ELR (cell line): ENCODE data around the gene MYBL2.

Experiments
- DNase-seq: peaks from one replicate; pipeline ENCODE4 v3.0.0-alpha.2; 2015; ENCODE audit warnings: low read depth

The MYBL2 gene

GRCh38 chr20:43682446-43682845, 15.5 kb downstream of the MYBL2 start:
- DNase-seq, result no peak

DNA sequence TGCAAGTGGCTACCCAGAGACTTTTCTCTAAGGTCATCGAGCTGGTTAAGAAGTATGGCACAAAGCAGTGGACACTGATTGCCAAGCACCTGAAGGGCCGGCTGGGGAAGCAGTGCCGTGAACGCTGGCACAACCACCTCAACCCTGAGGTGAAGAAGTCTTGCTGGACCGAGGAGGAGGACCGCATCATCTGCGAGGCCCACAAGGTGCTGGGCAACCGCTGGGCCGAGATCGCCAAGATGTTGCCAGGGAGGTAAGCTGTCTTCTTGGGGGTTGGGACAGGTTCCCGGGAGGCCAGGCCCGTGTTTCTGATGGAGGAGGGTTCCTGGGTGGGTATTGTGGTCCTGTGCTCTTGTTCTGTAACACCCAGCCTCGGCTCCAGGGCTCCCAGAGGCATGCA, 19.9 kb downstream of the MYBL2 start:
- no peak for DNase-seq

- DNase-seq, result no peak
These were observed 22.3 kb downstream of the MYBL2 start for GRCh38 chr20:43689165-43689564.

- DNase-seq, result no peak
These were observed 24.2 kb downstream of the MYBL2 start for GRCh38 chr20:43690943-43691598.

GRCh38 chr20:43691928-43692524, 25.1 kb downstream of the MYBL2 start:
- peak; percentile 72 for DNase-seq

GRCh38 chr20:43694763-43695162, 27.8 kb downstream of the MYBL2 start:
- no peak for DNase-seq

- no peak for DNase-seq
These were observed 28.7 kb downstream of the MYBL2 start for GRCh38 chr20:43695571-43695970.

GRCh38 chr20:43699941-43700565, 33.1 kb downstream of the MYBL2 start:
- no peak for DNase-seq

GRCh38 chr20:43700627-43701026, 33.7 kb downstream of the MYBL2 start:
- DNase-seq, result no peak

- DNase-seq, result no peak
These were observed 35.6 kb downstream of the MYBL2 start for GRCh38 chr20:43702502-43702901.

- no peak for DNase-seq
These were observed 43.6 kb downstream of the MYBL2 start for GRCh38 chr20:43710370-43711044.

- no peak for DNase-seq
These were observed 44.3 kb downstream of the MYBL2 start for GRCh38 chr20:43711098-43711654.

DNA sequence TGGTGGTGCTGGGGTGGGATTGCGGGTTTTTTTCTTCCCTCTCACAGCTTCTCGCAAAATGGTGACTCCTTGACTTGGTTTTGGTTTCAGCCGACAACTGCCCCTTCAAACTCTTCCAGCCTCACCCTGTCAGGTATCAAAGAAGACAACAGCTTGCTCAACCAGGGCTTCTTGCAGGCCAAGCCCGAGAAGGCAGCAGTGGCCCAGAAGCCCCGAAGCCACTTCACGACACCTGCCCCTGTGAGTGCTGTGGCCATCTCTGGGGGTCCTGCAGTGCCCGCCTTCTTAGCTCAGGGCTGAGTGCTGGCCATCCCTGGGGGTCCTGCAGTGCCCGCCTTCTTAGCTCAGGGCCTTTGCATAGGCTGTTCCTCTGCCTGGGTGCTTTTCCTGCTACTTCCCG, 48.1 kb downstream of the MYBL2 start:
- DNase-seq, result no peak

DNA sequence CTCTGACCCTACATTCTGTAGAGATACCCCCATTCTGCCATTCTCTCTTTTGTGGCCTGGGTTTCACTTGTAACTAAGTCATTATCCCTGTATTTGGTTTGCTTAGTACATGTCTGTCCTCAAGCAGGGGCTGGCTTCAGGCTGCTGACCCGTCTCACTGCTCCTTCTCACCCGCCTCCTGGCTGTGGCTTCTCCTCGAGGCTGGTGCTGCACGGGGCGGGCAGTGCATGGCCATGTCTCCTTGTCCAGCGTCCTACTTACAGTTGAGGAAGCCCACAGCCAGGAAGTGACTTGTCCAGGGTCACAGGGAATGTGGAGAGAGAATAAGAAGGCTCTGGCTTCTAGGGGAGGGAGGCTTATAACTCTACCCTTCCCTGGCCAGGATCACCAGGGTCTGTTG, 48.6 kb downstream of the MYBL2 start:
- no peak for DNase-seq

- no peak for DNase-seq
These were observed 49.2 kb downstream of the MYBL2 start for GRCh38 chr20:43716123-43716522.

- DNase-seq, result no peak
These were observed 50.1 kb downstream of the MYBL2 start for GRCh38 chr20:43716757-43717615.

- no peak for DNase-seq
These were observed 50.7 kb downstream of the MYBL2 start for GRCh38 chr20:43717616-43717995.

DNA sequence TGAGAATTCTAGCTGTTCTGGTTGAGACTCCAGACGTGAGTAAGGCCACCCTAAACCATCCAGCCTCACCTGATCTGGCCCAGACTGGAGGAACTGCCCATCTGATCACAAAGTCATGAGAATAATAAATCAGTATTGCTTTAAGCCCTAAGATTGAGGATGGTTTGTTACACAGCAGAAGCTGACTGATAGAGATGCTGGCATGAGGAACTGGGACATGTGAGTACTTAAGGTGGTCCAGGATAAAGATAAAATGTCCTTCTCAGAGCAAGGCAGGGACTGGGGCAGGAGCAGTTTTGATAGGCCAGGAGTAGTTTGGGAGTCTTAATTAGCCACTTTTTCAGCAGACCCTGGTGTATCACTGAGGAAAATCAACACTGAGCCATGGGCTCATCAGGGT, 53.1 kb downstream of the MYBL2 start:
- no peak for DNase-seq

DNA sequence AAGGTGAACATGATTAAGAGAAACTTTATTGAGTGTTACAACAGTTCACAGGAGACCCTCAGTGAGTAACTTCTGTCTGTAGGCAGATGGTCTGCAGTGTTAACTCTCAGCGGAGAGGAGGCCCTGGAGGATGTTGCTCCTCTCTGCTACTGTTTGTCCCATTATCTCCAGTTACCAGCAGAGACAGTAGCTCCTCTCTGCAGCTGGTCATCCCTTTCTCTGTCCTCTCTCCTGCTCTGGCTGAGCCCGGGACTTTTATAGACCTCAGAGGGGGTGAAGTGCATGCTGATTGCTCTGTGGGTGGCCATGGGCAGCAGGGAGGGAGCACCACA, 54.1 kb downstream of the MYBL2 start:
- no peak for DNase-seq

- DNase-seq, result no peak
These were observed 54.7 kb downstream of the MYBL2 start for GRCh38 chr20:43721429-43722152.

- DNase-seq, result no peak
These were observed 55.2 kb downstream of the MYBL2 start for GRCh38 chr20:43722153-43722505.
